Esophagus squamous epithelium (tissue), 5 donors: Measurements from ENCODE around the gene CRYBA4. TPM values are rescaled to one million over a fixed set of nuclear protein-coding genes. Genes with fewer than 3 reads are reported as not detected.
A peak's percentile ranks its signal among the peaks of the same experiment; 100 is the strongest.

Source experiments
- DNase-seq: peaks from one replicate; lab custom pipeline; 2025; lab: John Stamatoyannopoulos, UW
- H3K27ac ChIP-seq, 4 donors: fragments of 200-600 bp; sonication (generic); one replicate each; pipeline ENCODE4 v1.5.1; 2016 to 2019; ENCODE audit warnings: mild to moderate bottlenecking in 1 of 4
- H3K27me3 ChIP-seq, 4 donors: fragments of 200-600 bp; sonication (generic); 1 replicate in 3 of 4; 2 replicates in 1 of 4; pipeline versions ENCODE4 v1.5.1 to v1.6.0; 2017 to 2021; ENCODE audit warnings: antibody characterized with exemption in 1 of 4
- H3K36me3 ChIP-seq, 3 donors: fragments of 200-600 bp; sonication (generic); one replicate each; pipeline ENCODE4 v1.5.1; 2016 to 2019
- H3K4me1 ChIP-seq, 3 donors: fragments of 200-600 bp; sonication (generic); one replicate each; pipeline ENCODE4 v1.5.1; 2017 to 2019
- H3K4me3 ChIP-seq, 4 donors: fragments of 200-600 bp; sonication (generic); 1 replicate in 3 of 4; 2 replicates in 1 of 4; pipeline ENCODE4 v1.5.1; 2016 to 2019; ENCODE audit warnings: mild to moderate bottlenecking in 2 of 4, moderate library complexity in 1 of 4
- H3K9me3 ChIP-seq, 3 donors: fragments of 200-600 bp; sonication (generic); one replicate each; pipeline ENCODE4 v1.5.1; 2016 to 2019
- POLR2A ChIP-seq, 4 donors: fragments of 450-650 bp; IDR thresholded peaks; one replicate each; pipeline ENCODE4 v1.6.1; 2017; ENCODE audit warnings: antibody characterized with exemption in 4 of 4, mild to moderate bottlenecking in 4 of 4, moderate library complexity in 3 of 4
- WGBS, 2 donors: methylation state at CpG; one replicate each; pipeline ENCODE4 v1.1.5; 2018; 5-methylcytosine and 5-hydroxymethylcytosine counted together
- intact Hi-C: fragments of 100-400 bp; cut with DNase I; formaldehyde crosslinking; loops from one replicate; pipeline ENCODE4 v1.15.0; 2022
- total RNA-seq, 4 donors: library from RNA; depleted of rRNA; stranded (reverse); fragments of >200 nt; gene quantifications; one replicate each; pipeline ENCODE4 v1.1.0, GENCODE V29; 2016
- TF ChIP-seq, protein P1 (sequence below), 6 experiments: fragments of 450-650 bp in 4 of 6; fragments of 200-600 bp in 2 of 6; sonication (generic) in 2 of 6; IDR thresholded peaks; one replicate each; pipeline ENCODE4 v1.5.1; 2016 to 2019; ENCODE audit warnings: antibody characterized with exemption in 6 of 6, mild to moderate bottlenecking in 4 of 6, moderate library complexity in 4 of 6
- donor health status: DM: yes; HTN: yes; CAD: no.

The CRYBA4 gene
- total RNA-seq, 4 donors from 2014 or later, result not detected

DNA sequence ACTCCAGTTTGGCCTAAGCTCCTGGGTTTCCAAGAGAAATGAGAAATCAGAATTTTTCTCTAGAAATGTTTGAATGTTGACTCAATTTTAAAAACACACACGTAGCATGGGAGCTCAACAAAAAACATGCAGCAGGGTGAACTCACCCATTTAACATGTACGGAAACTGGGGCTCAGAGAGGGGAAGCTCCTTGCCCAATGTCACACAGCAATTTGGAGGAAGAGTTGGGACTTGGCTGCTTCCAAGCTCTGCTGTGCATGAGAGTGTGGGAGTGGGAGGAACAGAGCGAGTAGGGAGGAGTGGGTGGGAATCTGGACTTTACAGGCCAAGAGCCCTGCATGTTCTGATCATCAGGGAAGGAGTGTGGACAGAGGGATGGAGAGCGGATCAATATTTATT is 37.8 kb upstream of the CRYBA4 start:
- no peak for TF ChIP-seq POLR2A (IDR thresholded peaks at IDR 0.05)
- TF ChIP-seq, protein P1, sequence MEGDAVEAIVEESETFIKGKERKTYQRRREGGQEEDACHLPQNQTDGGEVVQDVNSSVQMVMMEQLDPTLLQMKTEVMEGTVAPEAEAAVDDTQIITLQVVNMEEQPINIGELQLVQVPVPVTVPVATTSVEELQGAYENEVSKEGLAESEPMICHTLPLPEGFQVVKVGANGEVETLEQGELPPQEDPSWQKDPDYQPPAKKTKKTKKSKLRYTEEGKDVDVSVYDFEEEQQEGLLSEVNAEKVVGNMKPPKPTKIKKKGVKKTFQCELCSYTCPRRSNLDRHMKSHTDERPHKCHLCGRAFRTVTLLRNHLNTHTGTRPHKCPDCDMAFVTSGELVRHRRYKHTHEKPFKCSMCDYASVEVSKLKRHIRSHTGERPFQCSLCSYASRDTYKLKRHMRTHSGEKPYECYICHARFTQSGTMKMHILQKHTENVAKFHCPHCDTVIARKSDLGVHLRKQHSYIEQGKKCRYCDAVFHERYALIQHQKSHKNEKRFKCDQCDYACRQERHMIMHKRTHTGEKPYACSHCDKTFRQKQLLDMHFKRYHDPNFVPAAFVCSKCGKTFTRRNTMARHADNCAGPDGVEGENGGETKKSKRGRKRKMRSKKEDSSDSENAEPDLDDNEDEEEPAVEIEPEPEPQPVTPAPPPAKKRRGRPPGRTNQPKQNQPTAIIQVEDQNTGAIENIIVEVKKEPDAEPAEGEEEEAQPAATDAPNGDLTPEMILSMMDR (IDR thresholded peaks at IDR 0.05), result no peak
- DNase-seq, result no peak
- Histone ChIP-seq H3K4me3 (no peak overlapping the region), H3K27me3 (no peaks in the 10 kb centered on the region), H3K4me1 (peaks cover 15 to 57% (median 31%) of the 10 kb centered on the region in 3 donors), H3K27ac (no peak overlapping the region), H3K9me3 (no peaks in the 10 kb centered on the region), H3K36me3 (peaks cover 0 to 18% (median 9%) of the 10 kb centered on the region in 3 donors)
- 75 to 91% methylated on average over 3 to 4 of the region's 4 CpGs for WGBS, 2 donors
- intact Hi-C loops, result no loop called here

DNA sequence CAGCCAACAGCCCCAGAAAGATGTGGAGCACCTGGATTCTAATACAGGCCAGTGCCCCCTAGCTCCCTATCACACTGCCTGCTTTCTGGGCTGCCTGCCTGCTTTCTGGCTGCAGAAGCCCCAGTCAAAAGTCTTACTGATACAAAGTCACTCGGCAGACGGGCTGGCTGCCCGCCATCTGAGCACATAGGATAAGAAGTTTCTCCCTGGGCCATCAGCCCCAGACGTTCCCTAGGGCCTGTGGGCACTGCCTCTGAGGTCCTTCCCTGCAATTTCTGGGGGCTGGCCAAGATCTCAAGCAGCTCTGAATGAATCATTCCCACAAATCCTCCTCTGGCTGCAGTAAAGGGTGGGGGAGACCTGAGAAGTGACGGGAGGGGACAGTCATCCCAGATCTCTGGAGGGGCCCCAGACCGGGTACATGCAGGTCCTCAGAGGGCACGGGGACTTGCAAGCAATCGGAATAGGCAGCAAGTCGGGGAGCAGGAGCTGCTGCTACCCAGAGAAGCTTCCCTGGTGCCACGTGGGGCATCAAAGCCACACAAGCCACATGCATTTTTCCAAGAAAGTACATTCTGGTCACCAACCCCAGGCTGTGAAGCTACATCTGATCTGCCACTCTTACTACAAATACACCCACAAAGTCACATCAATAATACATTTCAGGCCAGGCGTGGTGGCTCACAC is 36.5 kb upstream of the CRYBA4 start:
- H3K36me3 ChIP-seq, result peaks cover 0 to 18% (median 9%) of the 10 kb centered on the region in 3 donors
- no peak for TF ChIP-seq POLR2A (IDR thresholded peaks at IDR 0.05)
- TF ChIP-seq, protein P1 (IDR thresholded peaks at IDR 0.05), result no peak
- intact Hi-C loops, result no loop called here
- DNase-seq, result no peak
- no peak overlapping the region for H3K4me3 ChIP-seq
- H3K27ac ChIP-seq, result peak overlapping the region in 1 of 4 donors; percentile 12
- peaks cover 15 to 50% (median 28%) of the 10 kb centered on the region in 3 donors for H3K4me1 ChIP-seq
- WGBS, 2 donors, result 24 to 47% methylated on average over 9 of the region's 11 CpGs
- H3K27me3 ChIP-seq, result no peaks in the 10 kb centered on the region
- no peaks in the 10 kb centered on the region for H3K9me3 ChIP-seq

DNA sequence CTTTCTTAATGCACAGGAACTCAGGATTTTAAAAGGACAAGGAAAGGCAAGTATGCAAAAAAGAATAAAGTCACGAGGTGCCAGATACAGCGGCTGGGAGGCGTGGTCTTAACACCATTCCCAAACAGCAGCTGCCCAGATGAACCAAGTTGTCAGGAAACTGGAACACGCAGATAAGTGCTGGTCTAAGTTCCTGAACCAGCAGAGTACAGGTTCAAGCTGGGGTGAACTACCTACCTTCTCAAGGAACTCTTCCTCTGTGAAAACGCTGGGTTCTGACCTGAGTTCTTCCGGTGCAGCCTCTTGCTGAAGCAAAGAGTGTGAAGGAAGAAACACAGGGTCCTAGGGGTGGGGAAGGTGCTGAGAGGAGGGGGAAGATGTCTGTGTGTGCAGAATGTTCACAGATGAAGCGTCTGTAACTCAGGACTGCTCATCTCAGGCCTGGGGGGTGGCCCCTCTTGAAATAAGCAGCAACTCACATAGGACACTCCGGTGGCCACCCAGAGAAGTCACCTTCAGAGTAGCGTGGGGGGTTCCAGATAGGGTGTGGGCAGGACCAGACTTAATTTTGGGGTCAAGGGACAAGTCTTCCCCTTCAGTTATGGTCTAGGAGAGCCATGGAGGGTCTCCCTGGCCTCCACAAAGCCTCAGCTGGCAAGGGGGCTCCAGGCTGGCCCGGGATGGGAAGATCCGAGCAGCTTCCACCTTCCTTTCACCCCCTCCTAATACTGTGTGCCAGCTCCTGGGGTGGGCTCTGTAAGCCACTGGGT is 35.0 kb upstream of the CRYBA4 start:
- Histone ChIP-seq H3K27me3 (no peaks in the 10 kb centered on the region), H3K9me3 (no peaks in the 10 kb centered on the region), H3K36me3 (peaks cover 0 to 11% (median 9%) of the 10 kb centered on the region in 3 donors), H3K27ac (peak overlapping the region; percentile 8 to 66 (median 48)), H3K4me1 (peaks cover 15 to 56% (median 34%) of the 10 kb centered on the region in 3 donors), H3K4me3 (no peak overlapping the region)
- intact Hi-C loops, result no loop called here
- TF ChIP-seq POLR2A (IDR thresholded peaks at IDR 0.05), result no peak
- TF ChIP-seq, protein P1 (IDR thresholded peaks at IDR 0.05), result no peak
- DNase-seq, result no peak
- 56 to 61% methylated on average over 11 of the region's 11 CpGs for WGBS, 2 donors

DNA sequence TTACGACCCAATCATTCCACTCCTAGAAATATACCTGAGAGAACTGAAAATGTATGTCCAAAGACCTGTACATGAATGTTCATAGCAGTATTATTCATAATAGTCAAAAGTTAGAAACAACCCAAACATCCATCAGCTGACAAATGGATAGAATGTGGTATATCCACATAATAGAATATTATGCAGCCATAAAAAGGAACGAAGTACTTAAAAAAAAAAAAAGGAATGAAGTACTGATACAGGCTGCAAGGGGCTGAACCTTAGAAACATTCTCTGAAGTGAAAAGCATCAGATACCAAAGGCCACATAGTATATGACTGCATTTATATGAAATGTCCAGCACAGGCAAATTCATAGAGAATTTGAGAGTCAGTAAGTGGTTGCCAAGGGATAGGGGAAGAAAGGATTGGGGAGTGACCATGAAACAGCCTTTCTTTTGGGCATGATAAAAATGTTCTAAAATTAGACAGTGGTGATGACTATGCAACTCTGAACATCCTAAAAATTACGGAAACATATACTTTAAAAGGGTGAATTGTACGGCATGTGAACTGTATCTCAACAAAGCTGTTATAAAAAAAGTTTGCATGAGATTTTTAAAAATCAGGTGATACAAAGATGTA is 33.7 kb upstream of the CRYBA4 start:
- Histone ChIP-seq H3K4me1 (peaks cover 15 to 64% (median 45%) of the 10 kb centered on the region in 3 donors), H3K27ac (no peak overlapping the region), H3K36me3 (no peaks in the 10 kb centered on the region), H3K9me3 (no peaks in the 10 kb centered on the region), H3K27me3 (no peaks in the 10 kb centered on the region), H3K4me3 (peak overlapping the region in 2 of 4 donors; percentile 80)
- WGBS, 2 donors, result 80 to 83% methylated on average over 4 of the region's 4 CpGs
- TF ChIP-seq, protein P1 (IDR thresholded peaks at IDR 0.05), result no peak
- no peak for TF ChIP-seq POLR2A (IDR thresholded peaks at IDR 0.05)
- intact Hi-C loops, result no loop called here
- no peak for DNase-seq
